K562 (cell line): ENCODE results near the gene ALS2CL. TPM values are rescaled to one million over a fixed set of nuclear protein-coding genes. Genes with fewer than 3 reads are reported as not detected.

ENCODE experiments used
- ADNP ChIP-seq: fragments of 200-800 bp; sonication (Bioruptor generic); IDR thresholded peaks from 2 replicates; pipeline ENCODE4 v1.6.1; 2016; ENCODE audit warnings: missing genetic modification characterization, missing compliant biosample characterization
- ETS2 ChIP-seq: IDR thresholded peaks from 2 replicates; pipeline ENCODE4 v1.6.1; 2016; ENCODE audit warnings: borderline replicate concordance, missing genetic modification characterization, mild to moderate bottlenecking, moderate library complexity, missing compliant biosample characterization; ENCODE audit not compliant: poor library complexity, severe bottlenecking
- FOXM1 ChIP-seq, 2 experiments: fragments of 450-650 bp in 1 of 2; sonication (generic) in 1 of 2; formaldehyde crosslinking in 1 of 2; IDR thresholded peaks; 2 replicates each; pipeline versions ENCODE4 v1.6.1 to v1.9.0; 2017 to 2022; ENCODE audit warnings: low read depth in 2 of 2, mild to moderate bottlenecking in 2 of 2, missing genetic modification reagents in 1 of 2, moderate library complexity in 1 of 2
- HBP1 ChIP-seq: fragments of 450-650 bp; formaldehyde crosslinking; IDR thresholded peaks from 2 replicates; pipeline ENCODE4 v1.4.0; 2022; ENCODE audit warnings: missing genetic modification characterization
- MBD1 ChIP-seq: fragments of 250-450 bp; sonication (Bioruptor Pico); IDR thresholded peaks from 2 replicates; pipeline ENCODE4 v1.8.0; 2022; ENCODE audit warnings: inconsistent platforms
- MYC ChIP-seq, 2 experiments: fragments of 250-450 bp in 1 of 2; sonication (Bioruptor Pico) in 1 of 2; IDR thresholded peaks; 2 replicates each; pipeline versions ENCODE4 v1.5.1 to v1.6.1; 2012 to 2021; ENCODE audit warnings: low read depth in 2 of 2, borderline replicate concordance in 1 of 2, improper control_type of control experiment in 1 of 2, low read length in 1 of 2, mild to moderate bottlenecking in 1 of 2, moderate library complexity in 1 of 2
- OTX1 ChIP-seq: fragments of 450-650 bp; formaldehyde crosslinking; IDR thresholded peaks from 2 replicates; pipeline ENCODE4 v1.4.0; 2022; ENCODE audit warnings: mild to moderate bottlenecking
- PHF21A ChIP-seq: fragments of 450-650 bp; IDR thresholded peaks from 2 replicates; pipeline ENCODE4 v1.6.1; 2017; ENCODE audit warnings: low read depth, borderline replicate concordance
- POLR3G ChIP-seq: IDR thresholded peaks from 2 replicates; pipeline ENCODE4 v1.6.1; 2011; ENCODE audit not compliant: insufficient read length, insufficient replicate concordance; ENCODE audit errors: extremely low read depth
- PREB ChIP-seq: sonication (generic); formaldehyde crosslinking; IDR thresholded peaks from 2 replicates; pipeline ENCODE4 v1.8.1; 2023; ENCODE audit warnings: mild to moderate bottlenecking, missing genetic modification reagents
- PYGO2 ChIP-seq: fragments of 450-650 bp; IDR thresholded peaks from 2 replicates; pipeline ENCODE4 v1.6.1; 2016; ENCODE audit warnings: mild to moderate bottlenecking, missing genetic modification characterization, moderate library complexity, missing compliant biosample characterization
- RNF2 ChIP-seq: sonication (generic); IDR thresholded peaks from 2 replicates; pipeline ENCODE4 v1.6.1; 2016
- SETDB1 ChIP-seq: IDR thresholded peaks from one replicate; pipeline ENCODE4 v1.6.1; 2012; ENCODE audit warnings: low read length, control low read depth, inconsistent platforms
- SIN3B ChIP-seq: fragments of 450-650 bp; IDR thresholded peaks from 2 replicates; pipeline ENCODE4 v1.6.1; 2017; ENCODE audit warnings: low read depth, mild to moderate bottlenecking, moderate library complexity
- TCF7 ChIP-seq: sonication (generic); IDR thresholded peaks from 2 replicates; pipeline ENCODE4 v1.6.1; 2016; ENCODE audit warnings: antibody characterized with exemption, borderline replicate concordance
- TRIM25 ChIP-seq: fragments of 450-650 bp; IDR thresholded peaks from 2 replicates; pipeline ENCODE4 v1.7.0; 2016; ENCODE audit warnings: borderline replicate concordance
- U2AF1 ChIP-seq: fragments of 200-400 bp; formaldehyde crosslinking; optimal IDR thresholded peaks from 2 replicates; pipeline ENCODE3; 2017; ENCODE audit warnings: mild to moderate bottlenecking, low read depth, low read length, moderate library complexity
- XRCC5 ChIP-seq: fragments of 200-400 bp; formaldehyde crosslinking; IDR thresholded peaks from 2 replicates; pipeline ENCODE4 v1.6.1; 2017; ENCODE audit warnings: low read depth, mild to moderate bottlenecking, low read length
- ZKSCAN8 ChIP-seq: fragments of 200-800 bp; sonication (Bioruptor generic); IDR thresholded peaks from 2 replicates; pipeline ENCODE4 v1.6.1; 2016; ENCODE audit warnings: missing genetic modification characterization, missing compliant biosample characterization
- polyA plus RNA-seq, 8 experiments: library from polyadenylated mRNA; depleted of rRNA in 4 of 8; stranded (reverse) in 5 of 8; unstranded in 3 of 8; fragments of >200 nt; fragmentation: Nextera tagmentation in 2 of 8; fragmentation: Illumina TruSeq in 1 of 8; extraction: Ambion mirVana in 2 of 8; extraction: Trizol in 1 of 8; gene quantifications; 2 replicates each; pipeline versions ENCODE4 v1.2.1 to v1.2.3, GENCODE V29; 2011 to 2014; ENCODE audit warnings: inconsistent platforms in 1 of 8, missing spikeins in 1 of 8
- total RNA-seq, 7 experiments: library from RNA; depleted of rRNA in 6 of 7; stranded (reverse); fragments of >200 nt in 6 of 7; fragmentation: Illumina TruSeq in 2 of 7; extraction: Trizol in 2 of 7; gene quantifications; 2 replicates each; pipeline versions ENCODE4 v1.2.1 to v1.2.3, GENCODE V29; 2011 to 2021; ENCODE audit warnings: low replicate concordance in 1 of 7

Gene ALS2CL
- total and polyA plus RNA-seq, 9 of the 15 experiments (the other 6 are each of a cell fraction or from before 2014, with no cell fraction given): 0.03 to 0.13 (median 0.05) TPM; not detected in 3

GRCh38 chr3:46629551-46630517 is 63.6 kb downstream of the ALS2CL start (continued):
- TF ChIP-seq PREB: no peak
- no peak for TF ChIP-seq FOXM1 (IDR thresholded peaks at IDR 0.05; ENCODE audit: low read depth)
- TF ChIP-seq FOXM1 (CRISPR knock-in tag; IDR thresholded peaks at IDR 0.05; ENCODE audit: low read depth): no peak
- peak; percentile 61; the same call in 1 of the 2 replicates for TF ChIP-seq RNF2
- no peak for TF ChIP-seq SETDB1
- TF ChIP-seq PYGO2 (tag): no peak
- no peak for TF ChIP-seq SIN3B
- TF ChIP-seq TCF7: no peak
- no peak for TF ChIP-seq ZKSCAN8 (CRISPR knock-in tag)
- no peak for TF ChIP-seq ETS2 (tag)
- TF ChIP-seq PHF21A: no peak
- TF ChIP-seq ADNP: no peak
- TF ChIP-seq MBD1 (CRISPR knock-in tag): no peak
- no peak for TF ChIP-seq U2AF1
- TF ChIP-seq OTX1 (CRISPR knock-in tag): no peak
- peak; percentile 84 for TF ChIP-seq MYC (IDR thresholded peaks at IDR 0.05; ENCODE audit: low read depth, low read length)
- TF ChIP-seq MYC (CRISPR knock-in tag; IDR thresholded peaks at IDR 0.05; ENCODE audit: borderline replicate concordance, low read depth): no peak
- TF ChIP-seq XRCC5: peak; percentile 92
- TF ChIP-seq POLR3G: no peak
- TF ChIP-seq HBP1: 0 out of 2 replicates have a peak, but pooled peaks have one; percentile 18
- TF ChIP-seq TRIM25: no peak
